Measurements from ENCODE around the gene GRAMD1B. TPM values are rescaled to one million over a fixed set of nuclear protein-coding genes. Genes with fewer than 3 reads are reported as not detected.

Gene GRAMD1B
- total and polyA plus RNA-seq, 2 donors from 2014 or later = 4.4 to 18.2 TPM

GRCh38 chr11:123480882-123481281 lies 50.8 kb downstream of the GRAMD1B start:
- H3K9ac ChIP-seq (ENCODE audit: low read length in 3 of 3) = no peak overlapping the region
- no peaks in the 10 kb centered on the region for H3K9me3 ChIP-seq (ENCODE audit: control insufficient read depth in 2 of 3, insufficient read depth in 1 of 3, low read length in 3 of 3)
- intact Hi-C loops (cut with DNase I) = loop anchor here (10.0 kb wide), 1 partner anchor 176 kb away; no protein-coding TSS in a partner anchor
- H3K27ac ChIP-seq (ENCODE audit: low read depth in 2 of 2, low read length in 2 of 2) = no peak overlapping the region
- H3K4me3 ChIP-seq (ENCODE audit: low read length in 3 of 3) = no peak overlapping the region
- no peaks in the 10 kb centered on the region for H3K27me3 ChIP-seq (ENCODE audit: control insufficient read depth, insufficient read depth, low read length)
- FAIRE-seq = no peak
- H3K4me1 ChIP-seq (ENCODE audit: control insufficient read depth in 2 of 3, insufficient read depth in 2 of 3, low read depth in 1 of 3, low read length in 3 of 3) = peaks cover 0 to 4% (median 0%) of the 10 kb centered on the region in 3 donors
- TF ChIP-seq CTCF (IDR thresholded peaks at IDR 0.05; ENCODE audit: borderline replicate concordance, extremely low read depth, insufficient read depth) = no peak
- peaks cover 0 to 4% (median 0%) of the 10 kb centered on the region in 3 donors for H3K36me3 ChIP-seq (ENCODE audit: control insufficient read depth in 2 of 3, insufficient read depth in 3 of 3, low read length in 3 of 3)
- DNase-seq = no peak

GRCh38 chr11:123481640-123482039 lies 51.6 kb downstream of the GRAMD1B start:
- intact Hi-C loops (cut with DNase I) = loop anchor here (10.0 kb wide), 1 partner anchor 177 kb away; no protein-coding TSS in a partner anchor
- no peaks in the 10 kb centered on the region for H3K27me3 ChIP-seq (ENCODE audit: control insufficient read depth, insufficient read depth, low read length)
- no peak overlapping the region for H3K9ac ChIP-seq (ENCODE audit: low read length in 3 of 3)
- DNase-seq (no peak), FAIRE-seq (no peak)
- no peak overlapping the region for H3K27ac ChIP-seq (ENCODE audit: low read depth in 2 of 2, low read length in 2 of 2)
- H3K9me3 ChIP-seq (ENCODE audit: control insufficient read depth in 2 of 3, insufficient read depth in 1 of 3, low read length in 3 of 3) = no peaks in the 10 kb centered on the region
- peaks cover 0 to 4% (median 0%) of the 10 kb centered on the region in 3 donors for H3K4me1 ChIP-seq (ENCODE audit: control insufficient read depth in 2 of 3, insufficient read depth in 2 of 3, low read depth in 1 of 3, low read length in 3 of 3)
- H3K4me3 ChIP-seq (ENCODE audit: low read length in 3 of 3) = no peak overlapping the region
- H3K36me3 ChIP-seq (ENCODE audit: control insufficient read depth in 2 of 3, insufficient read depth in 3 of 3, low read length in 3 of 3) = peaks cover 0 to 4% (median 0%) of the 10 kb centered on the region in 3 donors
- TF ChIP-seq CTCF (IDR thresholded peaks at IDR 0.05; ENCODE audit: borderline replicate concordance, extremely low read depth, insufficient read depth) = no peak

GRCh38 chr11:123482218-123482617 lies 52.1 kb downstream of the GRAMD1B start:
- Histone ChIP-seq H3K36me3 (ENCODE audit: control insufficient read depth in 2 of 3, insufficient read depth in 3 of 3, low read length in 3 of 3) (peaks cover 0 to 4% (median 0%) of the 10 kb centered on the region in 3 donors), H3K9ac (ENCODE audit: low read length in 3 of 3) (no peak overlapping the region), H3K4me3 (ENCODE audit: low read length in 3 of 3) (no peak overlapping the region), H3K4me1 (ENCODE audit: control insufficient read depth in 2 of 3, insufficient read depth in 2 of 3, low read depth in 1 of 3, low read length in 3 of 3) (peaks cover 0 to 4% (median 0%) of the 10 kb centered on the region in 3 donors), H3K27me3 (ENCODE audit: control insufficient read depth, insufficient read depth, low read length) (no peaks in the 10 kb centered on the region), H3K9me3 (ENCODE audit: control insufficient read depth in 2 of 3, insufficient read depth in 1 of 3, low read length in 3 of 3) (no peaks in the 10 kb centered on the region), H3K27ac (ENCODE audit: low read depth in 2 of 2, low read length in 2 of 2) (no peak overlapping the region)
- DNase-seq = no peak
- intact Hi-C loops (cut with DNase I) = loop anchor here (10.0 kb wide), 1 partner anchor 177 kb away; no protein-coding TSS in a partner anchor
- FAIRE-seq = no peak
- no peak for TF ChIP-seq CTCF (IDR thresholded peaks at IDR 0.05; ENCODE audit: borderline replicate concordance, extremely low read depth, insufficient read depth)

GRCh38 chr11:123483058-123483457 lies 53.0 kb downstream of the GRAMD1B start:
- no peak for FAIRE-seq
- H3K36me3 ChIP-seq (ENCODE audit: control insufficient read depth in 2 of 3, insufficient read depth in 3 of 3, low read length in 3 of 3) = peaks cover 0 to 4% (median 0%) of the 10 kb centered on the region in 3 donors
- H3K27me3 ChIP-seq (ENCODE audit: control insufficient read depth, insufficient read depth, low read length) = no peaks in the 10 kb centered on the region

More at GRCh38 chr11:123483058-123483457, 53.0 kb downstream of the GRAMD1B start:
- H3K4me1 ChIP-seq (ENCODE audit: control insufficient read depth in 2 of 3, insufficient read depth in 2 of 3, low read depth in 1 of 3, low read length in 3 of 3) = peaks cover 0 to 4% (median 0%) of the 10 kb centered on the region in 3 donors
- intact Hi-C loops (cut with DNase I) = loop anchor here (10.0 kb wide), 1 partner anchor 178 kb away; no protein-coding TSS in a partner anchor
- no peaks in the 10 kb centered on the region for H3K9me3 ChIP-seq (ENCODE audit: control insufficient read depth in 2 of 3, insufficient read depth in 1 of 3, low read length in 3 of 3)
- TF ChIP-seq CTCF (IDR thresholded peaks at IDR 0.05; ENCODE audit: borderline replicate concordance, extremely low read depth, insufficient read depth) = no peak
- H3K4me3 ChIP-seq (ENCODE audit: low read length in 3 of 3) = no peak overlapping the region
- no peak overlapping the region for H3K9ac ChIP-seq (ENCODE audit: low read length in 3 of 3)
- H3K27ac ChIP-seq (ENCODE audit: low read depth in 2 of 2, low read length in 2 of 2) = no peak overlapping the region
- no peak for DNase-seq

Measured in kidney (tissue), 14 donors.